Adrenal gland (tissue), 5 donors: Measurements from ENCODE around the gene DARS1.

Experiments used
- CTCF ChIP-seq, 6 experiments: fragments of 450-650 bp in 4 of 6; fragments of 200-600 bp in 2 of 6; sonication (generic) in 1 of 6; IDR thresholded peaks; 1 replicate in 5 of 6; 2 replicates in 1 of 6; pipeline versions ENCODE4 v1.5.1 to v1.8.0; 2016 to 2021; ENCODE audit warnings: antibody characterized with exemption in 6 of 6, mild to moderate bottlenecking in 2 of 6, moderate library complexity in 1 of 6
- POLR2A ChIP-seq, 2 donors: fragments of 450-650 bp; IDR thresholded peaks; one replicate each; pipeline ENCODE4 v1.6.1; 2017; ENCODE audit warnings: antibody characterized with exemption in 2 of 2, mild to moderate bottlenecking in 2 of 2, moderate library complexity in 1 of 2
- donor health status: DM: no; HTN: no; CAD: no.

GRCh38 chr2:136034629-136035028 is 49.2 kb upstream of the DARS1 start:
- TF ChIP-seq POLR2A (IDR thresholded peaks at IDR 0.05) (no peak), CTCF (IDR thresholded peaks at IDR 0.05) (no peak)
